ENCODE data around the gene ZNRF4.

GRCh38 chr19:5425260-5425659 lies 30.0 kb upstream of the ZNRF4 start:
- TF ChIP-seq POLR2AphosphoS5 (IDR thresholded peaks at IDR 0.05; ENCODE audit: borderline replicate concordance, low read depth, low read length) (no peak), EZH2 (IDR thresholded peaks at IDR 0.05) (no peak)
